Inflammatory macrophage treated with lipopolysaccharide for 1 hour (primary cell): ENCODE data around the gene GRK5.
"Not testable (repeated sequence)": the region's sequence is repeated elsewhere in the genome, so short reads cannot be mapped to it uniquely, and the experiment has no call there.

Experiments
- DNase-seq, 2 donors: peaks; one replicate each; pipeline ENCODE4 v3.0.0-alpha.2; 2020 to 2022

The GRK5 gene

GRCh38 chr10:119225083-119225658 lies 17.8 kb downstream of the GRK5 start:
- no peak for DNase-seq

DNA sequence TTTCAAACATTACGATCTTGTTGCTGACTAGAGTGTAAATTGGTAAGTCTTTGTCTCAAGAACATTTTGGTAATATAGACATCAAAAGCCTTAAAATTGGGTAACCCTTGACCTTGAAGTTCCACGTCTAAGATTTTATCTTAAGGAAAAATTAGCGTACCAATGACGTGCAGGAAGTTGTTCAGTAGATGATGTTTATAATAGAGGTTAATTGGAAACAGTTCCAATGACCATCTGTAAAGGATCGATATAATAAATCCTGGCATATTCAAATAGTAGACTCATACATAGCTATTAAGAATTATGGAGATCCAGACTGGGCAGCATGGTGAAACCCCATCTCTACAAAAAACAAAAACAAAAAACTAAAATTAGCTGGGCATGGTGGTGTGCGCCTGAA lies 20.5 kb downstream of the GRK5 start:
- DNase-seq = no peak

GRCh38 chr10:119231654-119232053 lies 24.3 kb downstream of the GRK5 start:
- DNase-seq = no peak

GRCh38 chr10:119232439-119232838 lies 25.1 kb downstream of the GRK5 start:
- DNase-seq = peak; percentile 23 to 55

DNA sequence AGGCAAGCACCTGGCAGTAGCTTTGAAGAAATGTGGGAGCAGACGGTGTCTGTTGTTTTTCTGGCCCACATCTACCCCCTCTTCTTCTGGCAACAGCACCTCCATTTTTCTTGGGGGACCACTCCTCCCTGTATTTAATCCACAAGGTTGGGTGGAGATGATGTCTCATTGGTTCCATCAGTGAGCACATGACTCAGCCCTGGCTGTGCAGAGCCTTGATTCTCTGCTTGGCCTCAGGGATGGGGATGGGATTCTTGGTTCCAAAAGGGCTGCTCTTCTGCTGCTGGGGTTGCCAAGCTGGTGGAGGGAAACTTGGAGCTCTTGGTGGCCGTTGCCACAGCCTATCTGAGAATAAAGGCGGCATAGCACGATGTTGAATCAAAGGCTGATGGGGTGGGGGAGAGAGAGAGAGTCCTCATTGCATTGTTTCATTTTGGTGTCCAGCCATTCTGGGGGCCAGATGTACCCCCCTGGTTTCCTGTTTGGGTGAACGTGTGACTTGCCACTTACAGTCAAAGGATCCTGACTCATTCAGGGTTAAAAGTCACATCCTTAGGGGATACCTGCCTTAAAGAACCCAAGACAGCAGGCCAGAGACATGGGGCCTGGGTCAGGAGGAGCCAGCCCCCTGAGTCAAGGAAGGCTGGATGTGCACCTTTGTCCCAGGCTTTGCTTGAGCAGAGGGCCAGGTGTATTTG lies 25.9 kb downstream of the GRK5 start:
- no peak for DNase-seq

- no peak for DNase-seq
Measured at GRCh38 chr10:119233821-119234220, 26.4 kb downstream of the GRK5 start.

DNA sequence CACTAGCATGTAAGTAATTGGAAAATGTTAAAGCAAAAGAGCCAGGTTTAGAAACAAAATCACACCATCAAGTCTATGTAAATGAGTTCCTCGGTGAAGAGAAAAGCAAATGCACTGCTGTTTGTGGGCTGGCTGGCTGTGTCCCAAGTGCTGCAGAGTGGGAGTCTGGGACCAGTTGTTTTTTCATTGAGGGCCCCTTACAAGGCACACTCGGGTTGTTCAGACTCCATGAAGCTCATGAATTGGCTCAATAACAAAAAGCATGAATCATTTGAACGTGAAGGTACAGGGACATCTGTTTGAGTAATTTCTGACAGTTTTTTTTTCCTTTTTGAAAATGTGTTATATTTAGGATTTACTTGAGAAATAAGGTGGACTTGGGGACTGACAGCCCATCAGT lies 28.0 kb downstream of the GRK5 start:
- no peak for DNase-seq

- DNase-seq = no peak
Measured at GRCh38 chr10:119237722-119238436, 30.5 kb downstream of the GRK5 start.

GRCh38 chr10:119238577-119238976 lies 31.2 kb downstream of the GRK5 start:
- DNase-seq = no peak

GRCh38 chr10:119239015-119239414 lies 31.6 kb downstream of the GRK5 start:
- not testable (repeated sequence) for DNase-seq

GRCh38 chr10:119239630-119240029 lies 32.3 kb downstream of the GRK5 start:
- not testable (repeated sequence) for DNase-seq

GRCh38 chr10:119241066-119241465 lies 33.7 kb downstream of the GRK5 start:
- no peak for DNase-seq

DNA sequence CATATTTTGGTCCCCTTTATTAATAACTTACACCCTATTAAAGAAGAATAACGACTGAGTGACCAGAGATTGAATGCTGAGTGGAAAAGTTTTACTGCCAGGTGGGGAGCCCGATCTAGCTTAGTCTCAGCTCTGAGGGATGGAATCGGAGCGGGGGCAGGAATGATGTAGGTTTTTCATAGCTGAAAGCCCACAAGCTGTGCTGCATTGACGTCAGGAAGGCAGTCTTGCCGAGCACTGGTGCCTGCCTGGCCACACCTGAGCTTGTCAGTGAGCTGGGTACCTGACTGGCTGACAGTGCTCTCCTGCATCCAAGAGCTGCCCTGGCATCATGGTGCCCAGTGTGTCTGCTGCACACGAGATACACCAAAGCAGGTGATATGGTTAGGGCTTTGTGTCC lies 34.8 kb downstream of the GRK5 start:
- DNase-seq = no peak

DNA sequence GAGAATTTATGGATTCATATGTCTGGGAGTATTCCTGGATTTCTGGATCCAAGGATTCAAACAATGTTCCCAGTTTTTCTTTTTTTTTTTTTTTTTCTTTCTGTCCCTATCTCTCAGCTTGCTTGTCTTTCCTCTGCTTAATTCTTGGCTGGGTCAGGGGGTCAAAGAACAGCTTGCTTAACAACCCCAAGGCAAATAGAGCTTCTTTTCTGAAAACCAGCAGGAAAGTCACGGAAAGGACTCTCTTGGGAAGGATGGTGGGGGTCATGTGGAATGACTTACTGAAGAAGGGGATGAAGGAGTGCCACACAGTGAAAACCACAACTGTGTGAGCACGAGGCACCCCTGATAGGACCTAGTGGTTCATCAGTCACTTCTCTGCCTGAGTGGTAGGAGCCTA lies 36.1 kb downstream of the GRK5 start:
- no peak for DNase-seq

GRCh38 chr10:119243967-119244366 lies 36.6 kb downstream of the GRK5 start:
- no peak for DNase-seq

- no peak for DNase-seq
Measured at GRCh38 chr10:119245272-119245671, 37.9 kb downstream of the GRK5 start.

GRCh38 chr10:119246862-119247549 lies 39.6 kb downstream of the GRK5 start:
- DNase-seq = no peak

GRCh38 chr10:119247550-119247894 lies 40.2 kb downstream of the GRK5 start:
- no peak for DNase-seq

GRCh38 chr10:119248184-119248583 lies 40.8 kb downstream of the GRK5 start:
- DNase-seq = no peak

DNA sequence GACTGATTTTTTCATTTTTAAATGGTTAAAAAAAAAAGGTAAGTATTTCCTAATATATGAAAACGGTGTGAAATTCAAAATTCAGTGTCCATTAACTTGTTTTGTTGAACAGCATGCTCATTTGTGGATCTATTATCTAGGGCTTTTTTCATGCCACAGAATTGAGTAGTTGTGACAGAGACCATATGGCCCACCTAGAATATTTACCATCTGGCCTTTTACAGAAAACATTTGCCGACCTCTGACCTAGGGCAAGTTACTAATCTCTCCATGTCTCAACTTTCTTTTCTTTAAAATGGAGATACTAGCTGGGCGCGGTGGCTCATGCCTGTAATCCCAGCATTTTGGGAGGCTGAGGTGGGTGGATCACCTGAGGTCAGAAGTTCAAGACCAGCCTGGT lies 41.3 kb downstream of the GRK5 start:
- no peak for DNase-seq

GRCh38 chr10:119250641-119251314 lies 43.4 kb downstream of the GRK5 start:
- no peak for DNase-seq

- DNase-seq = no peak
Measured at GRCh38 chr10:119251315-119251708, 43.9 kb downstream of the GRK5 start.

DNA sequence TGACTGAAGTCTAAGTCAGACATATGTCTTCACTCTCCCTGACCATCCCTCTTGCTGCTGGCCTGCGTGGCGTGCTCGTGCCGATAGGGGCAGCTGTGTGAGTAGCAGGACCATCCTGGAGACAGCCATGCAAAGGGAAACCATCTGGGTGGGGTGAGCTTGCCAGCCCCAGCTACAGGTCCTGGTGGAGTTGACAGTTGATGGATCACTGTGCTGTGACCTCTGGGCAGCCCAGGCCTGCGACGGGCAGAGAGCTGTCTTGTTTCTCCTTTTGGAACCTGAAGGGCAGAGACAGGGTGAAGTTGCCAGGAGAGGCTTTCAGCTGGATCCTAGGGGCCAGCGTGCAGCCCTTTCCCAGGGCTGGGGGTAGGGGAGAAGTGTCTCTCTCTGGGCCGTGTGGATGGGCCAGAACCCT lies 44.7 kb downstream of the GRK5 start:
- DNase-seq = no peak
